SIG-M5 treated with dmso at 0.1 percent for 504 hours (cell line): Measurements from ENCODE around the gene HSD17B8.
"Not testable (repeated sequence)": the region's sequence is repeated elsewhere in the genome, so short reads cannot be mapped to it uniquely, and the experiment has no call there.

Experiments
- DNase-seq: peaks from one replicate; lab custom pipeline; 2025; ENCODE audit not compliant: unreplicated experiment; lab: John Stamatoyannopoulos, UW

The HSD17B8 gene

GRCh38 chr6:33205191-33206026, 954 bp downstream of the HSD17B8 start:
- no peak for DNase-seq

GRCh38 chr6:33206027-33206863, 1.8 kb downstream of the HSD17B8 start:
- no peak for DNase-seq

- no peak for DNase-seq
Measured at GRCh38 chr6:33206864-33207551, 2.6 kb downstream of the HSD17B8 start.

- no peak for DNase-seq
Measured at GRCh38 chr6:33207552-33208090, 3.2 kb downstream of the HSD17B8 start.

- DNase-seq, result peak; percentile 61
Measured at GRCh38 chr6:33208091-33208967, 3.9 kb downstream of the HSD17B8 start, which contains the start of gene RING1. Gene RING1, plus strand, starts transcription at chr6:33208500. Its CDS starts 323 bp downstream, at chr6:33208823.

- DNase-seq, result no peak
Measured at GRCh38 chr6:33209856-33210255, 5.4 kb downstream of the HSD17B8 start.

- no peak for DNase-seq
Measured at GRCh38 chr6:33211136-33211535, 6.7 kb downstream of the HSD17B8 start.

GRCh38 chr6:33211666-33212422, 7.4 kb downstream of the HSD17B8 start:
- DNase-seq, result no peak

- no peak for DNase-seq
Measured at GRCh38 chr6:33212857-33213165, 8.4 kb downstream of the HSD17B8 start.

- peak; percentile 54 for DNase-seq
Measured at GRCh38 chr6:33213166-33213988, 8.9 kb downstream of the HSD17B8 start.

GRCh38 chr6:33213989-33214335, 9.5 kb downstream of the HSD17B8 start:
- no peak for DNase-seq

GRCh38 chr6:33215271-33216116, 11.0 kb downstream of the HSD17B8 start:
- no peak for DNase-seq

- no peak for DNase-seq
Measured at GRCh38 chr6:33216117-33216649, 11.7 kb downstream of the HSD17B8 start.

- DNase-seq, result no peak
Measured at GRCh38 chr6:33217246-33217645, 12.8 kb downstream of the HSD17B8 start.

GRCh38 chr6:33217681-33218080, 13.2 kb downstream of the HSD17B8 start:
- no peak for DNase-seq

GRCh38 chr6:33226503-33227120, 22.2 kb downstream of the HSD17B8 start:
- DNase-seq, result not testable (repeated sequence)

GRCh38 chr6:33235221-33235634, 30.8 kb downstream of the HSD17B8 start:
- no peak for DNase-seq
